ENCODE measurements around the gene IGF1R.

- TF ChIP-seq POLR2A (IDR thresholded peaks at IDR 0.05; ENCODE audit: low read length) (no peak), GATA1 (IDR thresholded peaks at IDR 0.05; ENCODE audit: low read depth, low read length) (no peak)
These were observed 81.2 kb downstream of the IGF1R start for GRCh38 chr15:98729446-98730042.
